GM19035 (cell line): ENCODE measurements around the gene B4GALT6.
A peak's percentile ranks its signal among the peaks of the same experiment; 100 is the strongest.
"Not testable (repeated sequence)": the region's sequence is repeated elsewhere in the genome, so short reads cannot be mapped to it uniquely, and the experiment has no call there.

ENCODE experiments used
- ATAC-seq: cut with Tn5 transposase; IDR thresholded peaks from one replicate; pipeline ENCODE4 v1.9.1; 2021; ENCODE audit not compliant: unreplicated experiment

The B4GALT6 gene, protein sequence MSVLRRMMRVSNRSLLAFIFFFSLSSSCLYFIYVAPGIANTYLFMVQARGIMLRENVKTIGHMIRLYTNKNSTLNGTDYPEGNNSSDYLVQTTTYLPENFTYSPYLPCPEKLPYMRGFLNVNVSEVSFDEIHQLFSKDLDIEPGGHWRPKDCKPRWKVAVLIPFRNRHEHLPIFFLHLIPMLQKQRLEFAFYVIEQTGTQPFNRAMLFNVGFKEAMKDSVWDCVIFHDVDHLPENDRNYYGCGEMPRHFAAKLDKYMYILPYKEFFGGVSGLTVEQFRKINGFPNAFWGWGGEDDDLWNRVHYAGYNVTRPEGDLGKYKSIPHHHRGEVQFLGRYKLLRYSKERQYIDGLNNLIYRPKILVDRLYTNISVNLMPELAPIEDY

DNA sequence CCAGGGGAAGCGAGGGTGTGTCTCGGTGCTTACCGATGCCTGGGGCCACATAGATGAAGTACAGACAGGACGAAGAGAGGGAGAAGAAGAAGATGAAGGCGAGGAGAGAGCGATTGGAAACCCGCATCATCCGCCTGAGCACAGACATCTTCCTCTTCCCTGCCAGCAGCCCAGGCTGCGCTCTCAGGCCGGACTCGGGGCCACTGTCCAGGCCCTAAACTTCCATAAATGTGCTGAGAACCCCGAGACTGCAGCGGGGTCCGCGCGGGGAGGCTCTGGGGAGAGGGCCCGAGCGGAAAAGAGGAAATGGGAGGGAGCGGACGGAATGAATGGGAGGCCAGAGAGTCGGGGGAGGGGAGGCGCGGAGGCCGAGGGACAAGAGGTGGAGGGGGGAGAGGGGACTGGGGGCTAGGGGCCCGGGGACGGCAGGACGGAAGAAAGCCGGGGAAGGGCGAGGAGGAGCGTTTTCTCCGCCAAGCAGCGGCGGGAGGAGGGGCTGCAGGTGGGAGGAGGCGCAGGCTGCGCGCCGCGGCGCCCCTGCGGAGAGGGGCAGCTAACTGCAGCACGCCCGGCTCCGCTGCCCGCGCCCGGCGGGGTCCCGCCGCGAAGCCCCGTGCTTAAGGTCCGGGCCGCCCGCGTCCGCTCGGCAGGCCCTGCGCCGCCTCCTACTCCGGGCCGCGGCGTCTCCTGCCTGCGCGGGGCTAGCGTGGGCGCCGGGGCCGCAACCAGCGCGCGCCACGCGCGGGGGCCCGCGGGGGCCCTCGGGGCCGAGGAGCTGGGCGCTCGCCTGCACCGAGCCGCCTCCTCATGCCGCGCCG, at the start of gene B4GALT6:
TSS of gene B4GALT6 (minus strand) at position 303 of the 818 bp plus-strand sequence. CDS start at position 148, 155 bp downstream.
- peak; percentile 42 for ATAC-seq

GRCh38 chr18:31731628-31732027, 47.2 kb upstream of the B4GALT6 start:
- no peak for ATAC-seq

DNA sequence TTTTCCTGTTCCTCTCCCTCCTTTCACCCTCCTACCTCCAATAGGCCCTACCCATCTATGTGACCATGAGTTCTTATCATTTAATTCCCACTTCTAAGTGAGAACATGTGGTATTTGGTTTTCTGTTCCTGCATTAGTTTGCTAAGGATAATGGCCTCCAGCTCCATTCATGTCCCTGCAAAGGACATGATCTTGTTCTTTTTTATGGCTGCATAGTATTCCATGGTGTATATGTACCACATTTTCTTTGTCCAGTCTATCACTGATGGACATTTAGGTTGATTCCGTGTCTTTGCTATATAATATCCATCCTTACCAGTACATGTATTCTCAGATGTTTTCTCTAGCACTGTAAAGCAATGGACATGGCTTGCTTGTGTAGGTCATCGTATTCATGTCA, 44.8 kb upstream of the B4GALT6 start:
- ATAC-seq: not testable (repeated sequence)

DNA sequence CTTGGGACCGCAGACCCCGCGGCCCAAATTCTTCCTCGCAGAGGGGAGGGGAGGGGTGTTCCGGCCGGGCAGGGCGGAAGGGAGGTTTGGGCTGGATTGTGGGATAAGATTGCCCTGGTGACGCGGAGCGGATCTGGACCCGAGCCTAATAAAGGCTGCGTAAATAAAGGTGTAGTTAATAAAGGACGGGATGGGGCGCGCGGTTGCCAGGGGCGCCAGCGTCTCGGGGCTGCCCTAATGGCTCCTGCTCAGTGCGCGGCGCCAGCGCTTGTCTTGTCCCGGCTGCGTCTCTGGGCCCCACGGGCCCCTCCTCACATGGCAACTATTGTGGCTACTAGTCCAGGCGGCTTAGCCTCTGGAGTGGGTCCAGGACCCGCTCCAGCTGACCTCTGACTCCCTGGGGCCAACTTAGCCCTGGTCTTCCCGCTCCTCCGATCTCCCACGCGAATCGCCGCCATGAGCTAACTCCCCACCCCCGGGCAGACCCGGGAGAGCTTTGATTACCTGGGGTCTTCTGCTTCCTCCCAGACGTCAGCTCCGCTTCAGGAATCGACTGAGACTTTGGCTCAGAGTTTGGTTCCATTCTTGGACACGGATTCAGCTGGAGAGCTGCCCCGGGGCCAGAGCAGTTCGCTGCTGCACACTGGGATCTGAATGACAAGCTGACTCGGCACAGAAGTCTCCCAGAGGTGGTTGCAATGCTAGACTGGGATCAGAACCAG, 39.8 kb upstream of the B4GALT6 start:
- peak; percentile 42 for ATAC-seq

DNA sequence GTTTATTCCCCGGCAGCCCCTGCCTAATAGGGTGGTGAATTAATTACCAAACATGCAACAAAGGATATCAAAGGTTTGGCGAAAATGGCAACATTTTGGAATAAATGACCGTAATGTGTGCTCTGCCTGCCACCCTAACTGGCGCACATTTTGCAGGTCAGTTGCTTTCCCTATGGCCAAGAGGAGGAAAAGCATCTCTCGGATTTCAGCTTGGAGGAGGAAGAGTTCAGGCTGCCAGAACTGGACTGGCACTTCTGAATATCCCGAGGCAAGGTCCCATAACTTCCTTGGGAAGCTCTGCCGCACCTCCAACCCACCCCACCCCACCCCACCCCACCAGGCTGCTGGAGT, 39.2 kb upstream of the B4GALT6 start:
- no peak for ATAC-seq

- ATAC-seq: peak; percentile 96
Measured at GRCh38 chr18:31722369-31722957, 38.1 kb upstream of the B4GALT6 start.

- no peak for ATAC-seq
Measured at GRCh38 chr18:31721601-31722000, 37.2 kb upstream of the B4GALT6 start.

- ATAC-seq: no peak
Measured at GRCh38 chr18:31720867-31721266, 36.5 kb upstream of the B4GALT6 start.

DNA sequence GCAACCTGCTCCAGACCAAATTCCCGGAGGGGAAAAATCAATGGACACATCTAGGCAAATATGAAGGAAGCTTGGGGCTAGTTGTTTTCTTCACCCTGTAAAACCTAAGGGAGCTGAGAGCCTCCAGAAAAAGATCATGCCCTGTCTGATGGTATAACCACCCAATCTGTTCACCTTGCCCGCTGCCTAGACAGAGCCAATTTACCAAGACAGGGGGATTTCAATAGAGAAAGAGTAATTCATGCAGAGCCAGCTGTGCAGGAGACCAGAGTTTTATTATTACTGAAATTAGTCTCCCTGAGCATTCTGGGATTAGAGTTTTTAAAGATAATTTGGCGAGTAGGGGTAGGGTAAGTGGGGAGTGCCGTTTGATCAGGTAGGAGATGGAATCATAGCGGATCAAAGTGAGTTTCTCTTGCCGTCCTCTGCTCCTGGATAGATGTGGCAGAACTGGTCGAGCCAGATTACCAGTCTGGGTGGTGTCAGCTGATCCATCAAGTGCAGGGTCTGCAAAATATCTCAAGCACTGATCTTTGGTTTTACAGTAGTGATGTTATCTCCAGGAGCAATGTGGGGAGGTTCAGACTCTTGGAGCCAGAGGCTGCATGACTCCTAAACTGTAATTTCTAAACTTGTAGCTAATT, 35.1 kb upstream of the B4GALT6 start:
- no peak for ATAC-seq

- no peak for ATAC-seq
Measured at GRCh38 chr18:31718386-31718785, 34.0 kb upstream of the B4GALT6 start.

DNA sequence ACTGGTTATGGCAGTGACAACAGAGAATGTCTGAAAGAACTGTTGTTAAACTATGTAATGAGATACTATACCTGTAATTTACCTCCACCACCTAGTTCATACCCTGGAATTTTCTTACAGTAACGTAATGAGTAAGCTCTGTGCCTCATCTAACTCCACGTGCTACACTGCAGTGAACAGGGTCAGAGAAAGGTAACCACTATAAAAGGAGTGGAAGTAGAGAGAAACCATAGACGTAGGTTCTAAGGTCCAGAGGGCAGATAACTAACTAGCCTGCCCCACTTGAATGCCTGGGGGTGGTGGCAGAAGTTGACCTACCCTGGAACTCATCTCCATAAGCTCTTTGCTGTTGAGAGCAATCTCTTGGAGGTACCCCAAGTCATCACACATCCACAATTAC, 32.0 kb upstream of the B4GALT6 start:
- no peak for ATAC-seq

DNA sequence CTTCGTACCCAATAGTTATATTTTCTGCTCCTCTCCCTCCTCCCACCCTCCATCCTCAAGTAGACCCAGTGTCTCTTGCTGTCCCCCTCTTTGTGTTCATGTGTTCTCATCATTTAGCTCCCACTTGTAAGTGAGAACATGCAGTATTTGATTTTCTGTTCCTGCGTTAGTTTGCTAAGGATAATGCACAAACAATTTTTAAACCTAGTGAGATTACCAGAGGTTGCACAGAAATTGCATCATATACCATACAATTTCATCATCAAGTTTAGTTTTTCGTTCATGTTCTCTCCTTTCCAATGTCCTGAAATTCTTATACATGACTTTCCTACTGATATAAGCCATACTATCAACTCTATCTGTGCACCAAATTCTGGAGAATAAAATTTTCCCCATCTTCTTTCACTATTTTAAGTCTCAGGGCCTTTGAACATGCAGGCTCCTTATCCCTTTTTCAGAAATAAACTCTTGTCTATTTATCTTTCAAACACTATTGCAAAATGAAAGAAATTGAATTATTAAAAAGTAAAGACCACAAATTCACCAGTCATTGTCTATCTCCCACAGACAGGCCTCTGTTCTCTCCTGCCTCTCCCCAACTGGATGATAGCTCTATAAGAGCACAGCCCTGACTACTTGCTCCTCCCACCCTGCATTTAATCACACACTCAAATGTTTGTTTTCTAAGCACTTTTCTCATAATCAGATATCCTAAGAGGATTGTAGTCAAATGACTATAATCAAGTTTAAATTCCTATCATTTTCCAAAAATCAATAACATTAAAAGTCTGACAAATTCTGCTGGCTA, 27.2 kb upstream of the B4GALT6 start:
- ATAC-seq: no peak

DNA sequence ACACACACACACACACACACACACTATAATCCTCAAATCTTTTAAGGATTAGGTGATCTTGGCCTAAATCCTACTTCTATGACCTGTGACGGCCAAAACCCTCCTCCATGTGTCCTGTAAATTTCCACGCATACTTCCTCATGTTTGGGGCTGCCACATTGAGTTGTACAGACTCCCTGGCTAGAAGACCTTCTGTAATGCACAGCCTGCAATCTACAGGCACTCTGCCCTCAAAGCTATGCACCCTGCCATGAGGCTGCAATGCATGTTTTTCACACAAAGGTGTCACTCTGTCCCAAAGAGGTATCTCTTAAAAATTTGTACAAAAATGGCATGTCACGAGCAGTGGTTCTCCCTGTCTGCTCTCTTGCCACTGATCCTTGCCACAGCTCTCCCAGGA, 26.4 kb upstream of the B4GALT6 start:
- peak; percentile 76 for ATAC-seq

DNA sequence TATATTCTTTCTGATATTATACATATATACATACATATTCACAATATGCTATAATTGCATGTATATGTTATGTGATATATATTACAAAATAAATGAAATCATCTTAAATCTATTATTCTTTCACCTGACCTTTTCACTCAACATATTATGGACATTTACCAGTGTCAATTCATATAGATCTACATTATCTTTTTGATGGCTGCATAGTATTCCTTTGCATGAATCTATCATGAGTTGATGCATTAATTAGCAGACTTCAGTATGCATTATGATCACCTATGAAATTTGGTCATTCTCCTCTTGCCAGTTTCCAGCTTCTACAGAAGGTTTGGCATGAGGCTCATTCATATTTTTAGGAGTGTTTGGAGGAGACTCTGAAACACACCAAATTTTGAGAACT, 23.4 kb upstream of the B4GALT6 start:
- no peak for ATAC-seq

DNA sequence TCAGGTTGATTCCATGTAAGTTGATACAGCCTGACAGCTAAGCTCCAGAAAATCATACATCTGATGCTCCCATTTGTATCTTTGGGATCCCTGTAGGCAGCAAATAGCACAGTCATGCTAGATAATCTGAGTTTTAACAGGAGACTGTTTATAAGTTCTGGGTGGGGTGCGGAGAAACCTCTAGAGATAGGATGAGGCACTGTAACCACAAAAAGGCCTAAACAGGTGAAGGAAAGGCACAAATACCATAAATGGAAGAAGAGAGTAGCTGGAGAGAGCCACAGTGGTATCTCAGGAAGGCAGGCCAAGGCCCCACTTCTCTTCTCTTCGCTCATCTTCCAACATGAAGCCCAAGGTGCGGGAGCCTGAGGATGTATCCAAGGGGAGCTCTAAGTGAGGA, 18.1 kb upstream of the B4GALT6 start:
- ATAC-seq: no peak

GRCh38 chr18:31701744-31702143, 17.4 kb upstream of the B4GALT6 start:
- no peak for ATAC-seq

GRCh38 chr18:31700990-31701389, 16.6 kb upstream of the B4GALT6 start:
- no peak for ATAC-seq

GRCh38 chr18:31697351-31698298, 13.2 kb upstream of the B4GALT6 start:
- no peak for ATAC-seq

GRCh38 chr18:31695989-31696388, 11.6 kb upstream of the B4GALT6 start:
- no peak for ATAC-seq
